Upper lobe of right lung (tissue), 1 donor: ENCODE measurements around the gene FER. TPM values are rescaled to one million over a fixed set of nuclear protein-coding genes. Genes with fewer than 3 reads are reported as not detected.

ENCODE experiments used
- ATAC-seq: fragments of 200-7000 bp; cut with Tn5 transposase; one replicate; pipeline ENCODE4 v1.9.1; 2020; ENCODE audit warnings: mild to moderate bottlenecking, moderate library complexity
- DNase-seq: peaks from one replicate; pipeline ENCODE4 v3.0.0-alpha.2; 2020
- H3K27ac ChIP-seq: fragments of 200-600 bp; one replicate; pipeline ENCODE4 v1.8.0; 2022
- H3K27me3 ChIP-seq: fragments of 200-600 bp; one replicate; pipeline ENCODE4 v1.8.0; 2022; ENCODE audit warnings: mild to moderate bottlenecking
- H3K36me3 ChIP-seq: fragments of 200-600 bp; one replicate; pipeline ENCODE4 v1.8.0; 2022
- H3K4me1 ChIP-seq: fragments of 200-600 bp; one replicate; pipeline ENCODE4 v1.8.0; 2022
- H3K4me3 ChIP-seq: fragments of 200-600 bp; one replicate; pipeline ENCODE4 v1.8.0; 2022; ENCODE audit warnings: mild to moderate bottlenecking
- H3K9me3 ChIP-seq: fragments of 200-600 bp; one replicate; pipeline ENCODE4 v1.8.0; 2022
- intact Hi-C: fragments of 100-400 bp; cut with DNase I; formaldehyde crosslinking; loops from one replicate; pipeline ENCODE4 v1.11.0; 2022
- total RNA-seq: library from RNA; stranded (reverse); fragmentation: NEBNext Ultra II Directional; extraction: Animal tissue kit (Norgen Biotek cat#: 25700); gene quantifications from one replicate; pipeline ENCODE4 v1.2.1, GENCODE V29; 2021
- TF ChIP-seq, protein P1 (sequence below): fragments of 200-600 bp; IDR thresholded peaks from one replicate; pipeline ENCODE4 v1.8.0; 2022; ENCODE audit warnings: antibody characterized with exemption
- donor health status: DM: no; HTN: yes; CAD: no; lungs with severe emphysema.

Gene FER
- total RNA-seq, 1 donor from 2014 or later, result 33.6 TPM

DNA sequence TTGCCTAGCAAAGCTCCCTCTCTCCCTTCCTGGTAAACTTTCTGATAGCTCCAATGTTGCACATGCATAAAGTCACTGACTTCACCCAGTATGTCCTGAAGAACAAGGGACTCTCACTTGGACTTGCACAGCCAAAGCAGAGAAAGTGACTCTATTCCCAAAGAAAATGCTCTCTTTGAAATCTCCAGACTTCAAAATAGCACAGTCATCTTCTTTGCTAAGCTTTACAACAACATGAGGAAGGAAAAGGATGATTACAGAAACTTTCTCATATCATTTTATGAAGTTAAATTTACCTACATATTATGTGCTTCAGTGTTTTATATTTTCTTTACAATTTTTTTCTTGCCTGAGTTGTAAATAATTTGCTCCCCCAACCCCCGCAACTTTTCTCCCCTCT lies 397.4 kb downstream of the FER start:
- DNase-seq, result no peak
- no peak for ATAC-seq
- intact Hi-C loops, result no loop called here
- TF ChIP-seq, protein P1, sequence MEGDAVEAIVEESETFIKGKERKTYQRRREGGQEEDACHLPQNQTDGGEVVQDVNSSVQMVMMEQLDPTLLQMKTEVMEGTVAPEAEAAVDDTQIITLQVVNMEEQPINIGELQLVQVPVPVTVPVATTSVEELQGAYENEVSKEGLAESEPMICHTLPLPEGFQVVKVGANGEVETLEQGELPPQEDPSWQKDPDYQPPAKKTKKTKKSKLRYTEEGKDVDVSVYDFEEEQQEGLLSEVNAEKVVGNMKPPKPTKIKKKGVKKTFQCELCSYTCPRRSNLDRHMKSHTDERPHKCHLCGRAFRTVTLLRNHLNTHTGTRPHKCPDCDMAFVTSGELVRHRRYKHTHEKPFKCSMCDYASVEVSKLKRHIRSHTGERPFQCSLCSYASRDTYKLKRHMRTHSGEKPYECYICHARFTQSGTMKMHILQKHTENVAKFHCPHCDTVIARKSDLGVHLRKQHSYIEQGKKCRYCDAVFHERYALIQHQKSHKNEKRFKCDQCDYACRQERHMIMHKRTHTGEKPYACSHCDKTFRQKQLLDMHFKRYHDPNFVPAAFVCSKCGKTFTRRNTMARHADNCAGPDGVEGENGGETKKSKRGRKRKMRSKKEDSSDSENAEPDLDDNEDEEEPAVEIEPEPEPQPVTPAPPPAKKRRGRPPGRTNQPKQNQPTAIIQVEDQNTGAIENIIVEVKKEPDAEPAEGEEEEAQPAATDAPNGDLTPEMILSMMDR, result no peak
- H3K9me3 ChIP-seq, result no peaks in the 10 kb centered on the region
- no peaks in the 10 kb centered on the region for H3K4me1 ChIP-seq
- no peaks in the 10 kb centered on the region for H3K36me3 ChIP-seq
- no peak overlapping the region for H3K4me3 ChIP-seq
- no peak overlapping the region for H3K27ac ChIP-seq
- H3K27me3 ChIP-seq, result no peaks in the 10 kb centered on the region

GRCh38 chr5:109146591-109146990 lies 398.9 kb downstream of the FER start:
- H3K27ac ChIP-seq, result no peak overlapping the region
- no peaks in the 10 kb centered on the region for H3K9me3 ChIP-seq
- TF ChIP-seq, protein P1, result no peak
- H3K27me3 ChIP-seq, result no peaks in the 10 kb centered on the region
- DNase-seq, result no peak
- intact Hi-C loops, result no loop called here
- H3K4me3 ChIP-seq, result no peak overlapping the region
- H3K36me3 ChIP-seq, result no peaks in the 10 kb centered on the region
- no peak for ATAC-seq
- no peaks in the 10 kb centered on the region for H3K4me1 ChIP-seq

DNA sequence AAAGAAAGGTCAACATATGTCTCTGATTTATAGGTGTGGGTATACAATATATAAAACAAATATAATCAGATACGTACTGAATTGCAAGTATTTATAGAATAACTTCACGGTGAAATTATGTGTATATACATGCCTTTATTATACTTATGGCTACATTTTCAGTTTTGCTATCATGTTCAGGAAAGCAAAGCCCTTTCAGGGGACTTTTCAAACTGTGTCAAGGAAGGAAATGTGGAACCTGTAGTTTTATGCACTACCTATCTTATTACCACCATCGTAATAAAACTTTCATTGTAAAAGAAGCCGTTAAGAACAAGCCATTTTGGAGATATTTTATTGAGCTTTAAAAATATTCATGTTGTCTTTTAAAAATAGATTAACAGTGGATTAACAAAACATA lies 404.9 kb downstream of the FER start:
- H3K9me3 ChIP-seq, result no peaks in the 10 kb centered on the region
- TF ChIP-seq, protein P1, result no peak
- H3K27me3 ChIP-seq, result no peaks in the 10 kb centered on the region
- H3K36me3 ChIP-seq, result no peaks in the 10 kb centered on the region
- DNase-seq, result no peak
- H3K4me1 ChIP-seq, result no peaks in the 10 kb centered on the region
- intact Hi-C loops, result no loop called here
- no peak overlapping the region for H3K27ac ChIP-seq
- no peak for ATAC-seq
- H3K4me3 ChIP-seq, result no peak overlapping the region

GRCh38 chr5:109155625-109156024 lies 407.9 kb downstream of the FER start:
- no peaks in the 10 kb centered on the region for H3K9me3 ChIP-seq
- DNase-seq (no peak), ATAC-seq (no peak)
- H3K4me3 ChIP-seq, result no peak overlapping the region
- TF ChIP-seq, protein P1, result no peak
- H3K4me1 ChIP-seq, result no peaks in the 10 kb centered on the region
- intact Hi-C loops, result no loop called here
- no peaks in the 10 kb centered on the region for H3K36me3 ChIP-seq
- H3K27ac ChIP-seq, result no peak overlapping the region
- no peaks in the 10 kb centered on the region for H3K27me3 ChIP-seq

DNA sequence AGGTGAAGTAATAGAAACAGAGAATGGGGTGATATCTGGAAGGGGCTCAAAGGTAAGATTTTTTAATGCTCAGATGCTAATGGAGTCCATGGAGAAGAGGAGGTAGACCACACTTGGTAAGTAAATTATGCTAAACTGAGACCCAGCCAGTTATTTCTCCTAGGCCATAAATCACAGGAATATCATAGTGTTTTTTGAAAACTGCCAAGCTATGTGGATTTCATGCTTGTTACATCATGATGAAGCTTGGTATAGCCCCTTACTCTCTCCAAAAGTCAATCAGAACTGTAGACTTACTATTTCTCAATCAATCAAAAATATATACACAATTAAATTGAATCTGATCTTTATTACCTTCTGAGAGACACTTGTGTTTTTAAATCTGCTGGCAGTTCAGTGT lies 409.2 kb downstream of the FER start:
- DNase-seq, result no peak
- Histone ChIP-seq H3K27me3 (no peaks in the 10 kb centered on the region), H3K4me3 (no peak overlapping the region), H3K4me1 (no peaks in the 10 kb centered on the region), H3K27ac (no peak overlapping the region), H3K36me3 (no peaks in the 10 kb centered on the region), H3K9me3 (no peaks in the 10 kb centered on the region)
- ATAC-seq, result no peak
- intact Hi-C loops, result no loop called here
- TF ChIP-seq, protein P1, result no peak

DNA sequence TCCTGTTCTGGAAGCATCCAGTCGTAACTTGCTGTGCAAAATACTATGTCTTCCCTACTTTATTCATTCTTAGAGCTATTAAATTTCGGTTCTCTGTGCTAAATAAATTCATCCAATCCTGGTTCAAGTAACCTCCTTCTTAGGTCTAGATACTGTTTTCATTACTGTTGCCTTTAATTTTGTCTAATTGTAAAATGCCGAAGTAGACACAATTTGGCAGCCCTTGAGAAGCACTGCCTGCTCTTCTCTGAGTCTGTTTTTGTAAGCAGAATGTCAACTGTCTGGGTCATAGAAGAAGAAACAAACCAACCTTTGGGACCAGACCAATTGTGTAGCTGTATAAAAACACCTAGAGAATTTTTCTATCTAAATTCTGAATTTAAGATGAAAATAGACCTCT lies 412.8 kb downstream of the FER start:
- intact Hi-C loops, result no loop called here
- TF ChIP-seq, protein P1, result no peak
- no peaks in the 10 kb centered on the region for H3K27me3 ChIP-seq
- no peaks in the 10 kb centered on the region for H3K9me3 ChIP-seq
- H3K27ac ChIP-seq, result no peak overlapping the region
- H3K4me3 ChIP-seq, result no peak overlapping the region
- H3K4me1 ChIP-seq, result no peaks in the 10 kb centered on the region
- DNase-seq, result no peak
- no peaks in the 10 kb centered on the region for H3K36me3 ChIP-seq
- ATAC-seq, result no peak
